CD4-positive, alpha-beta T cell (primary cell): ENCODE results near the gene CYTH3. TPM values are rescaled to one million over a fixed set of nuclear protein-coding genes. Genes with fewer than 3 reads are reported as not detected.

Experiments used
- ATAC-seq: fragments of 200-7000 bp; cut with Tn5 transposase; one replicate; pipeline ENCODE4 v1.10.0; 2022; ENCODE audit warnings: mild to moderate bottlenecking; ENCODE audit not compliant: poor library complexity
- CTCF ChIA-PET: fragments of 350-600 bp; sonication (Branson Sonifier 250); formaldehyde crosslinking; loops from one replicate; lab custom pipeline; 2021; ENCODE audit warnings: antibody characterized with exemption, inconsistent platforms; lab: Charles Lee
- POLR2A ChIA-PET: fragments of 350-600 bp; sonication (Branson Sonifier 250); formaldehyde crosslinking; loops from one replicate; lab custom pipeline; 2021; ENCODE audit warnings: antibody characterized with exemption, inconsistent platforms; lab: Charles Lee
- DNase-seq, 14 experiments: peaks; one replicate each; pipeline ENCODE4 v3.0.0-alpha.2; 2013 to 2020; ENCODE audit warnings: mixed read lengths in 2 of 14
- H3K27ac ChIP-seq, 2 donors: one replicate each; pipeline versions ENCODE4 v1.5.1 to v1.7.0; 2013; ENCODE audit warnings: low read length in 2 of 2, low read depth in 1 of 2, mild to moderate bottlenecking in 1 of 2
- H3K27me3 ChIP-seq, 2 experiments: 1 replicate in 1 of 2; 2 replicates in 1 of 2; pipeline versions ENCODE4 v1.6.1 to v1.7.0; 2013; ENCODE audit warnings: low read length in 2 of 2, control low read depth in 1 of 2, mild to moderate bottlenecking in 1 of 2, moderate library complexity in 1 of 2; ENCODE audit not compliant: insufficient read depth in 2 of 2, control insufficient read depth in 1 of 2
- H3K36me3 ChIP-seq: one replicate; pipeline ENCODE4 v1.6.1; 2013; ENCODE audit warnings: low read length, control low read depth; ENCODE audit not compliant: insufficient read depth
- H3K4me1 ChIP-seq: one replicate; pipeline ENCODE4 v1.6.1; 2013; ENCODE audit warnings: low read length, control low read depth; ENCODE audit not compliant: insufficient read depth
- H3K4me3 ChIP-seq: one replicate; pipeline ENCODE4 v1.5.1; 2013; ENCODE audit warnings: mild to moderate bottlenecking, low read length, moderate library complexity
- H3K9me3 ChIP-seq, 2 experiments: 1 replicate in 1 of 2; 2 replicates in 1 of 2; pipeline versions ENCODE4 v1.6.1 to v1.7.0; 2013; ENCODE audit warnings: low read length in 2 of 2, mild to moderate bottlenecking in 2 of 2, control low read depth in 1 of 2, moderate library complexity in 1 of 2; ENCODE audit not compliant: control insufficient read depth in 1 of 2, insufficient read depth in 1 of 2
- H3K27ac Mint-ChIP-seq: one replicate; pipeline ENCODE4 v1.8.0; 2020; ENCODE audit warnings: mixed read lengths
- H3K27me3 Mint-ChIP-seq: one replicate; pipeline ENCODE4 v1.8.0; 2021; ENCODE audit warnings: mixed read lengths
- H3K36me3 Mint-ChIP-seq: one replicate; pipeline ENCODE4 v1.8.0; 2021; ENCODE audit warnings: low read depth, mixed read lengths
- H3K4me1 Mint-ChIP-seq: one replicate; pipeline ENCODE4 v1.8.0; 2021; ENCODE audit warnings: low read depth, mixed read lengths
- H3K4me3 Mint-ChIP-seq: one replicate; pipeline ENCODE4 v1.8.0; 2020; ENCODE audit warnings: mild to moderate bottlenecking, mixed read lengths
- H3K9me3 Mint-ChIP-seq: one replicate; pipeline ENCODE4 v1.8.0; 2020; ENCODE audit warnings: mixed read lengths
- CTCF ChIP-seq: fragments of 200-600 bp; IDR thresholded peaks from one replicate; pipeline ENCODE4 v1.8.0; 2022; ENCODE audit warnings: antibody characterized with exemption, mild to moderate bottlenecking
- intact Hi-C, 2 experiments: fragments of 100-400 bp; cut with DNase I in 1 of 2; cut with micrococcal nuclease in 1 of 2; formaldehyde crosslinking; loops; one replicate each; pipeline versions ENCODE4 v1.15.1 to v1.9.0; 2023 to 2025; cut with DNase I, micrococcal nuclease
- total RNA-seq, 174 experiments: library from RNA in 2 of 174; stranded (reverse) in 2 of 174; gene quantifications; one replicate each; pipeline ENCODE4 v1.2.3 and lab custom pipeline; 2021 to 2026

The CYTH3 gene
- total RNA-seq, 2 experiments from 2014 or later, result 7.6 to 9.1 TPM

GRCh38 chr7:6136475-6136874 lies 135.9 kb downstream of the CYTH3 start:
- Histone ChIP-seq H3K9me3 (no peaks in the 10 kb centered on the region), H3K4me3 (no peak overlapping the region), H3K27me3 (no peaks in the 10 kb centered on the region), H3K36me3 (peaks cover 27% of the 10 kb centered on the region), H3K4me1 (no peaks in the 10 kb centered on the region), H3K27ac (no peak overlapping the region)
- H3K36me3 Mint-ChIP-seq, result peaks cover 70% of the 10 kb centered on the region
- ChIA-PET CTCF (interaction anchor here (0.7 kb wide), 1 partner anchor 432 kb away, joined by 3 read pairs; no protein-coding TSS in a partner anchor), POLR2A (no interaction called here)
- ATAC-seq (no peak), DNase-seq (no peak)
- H3K27ac Mint-ChIP-seq, result no peak overlapping the region
- TF ChIP-seq CTCF, result no peak
- no peak overlapping the region for H3K4me3 Mint-ChIP-seq
- H3K4me1 Mint-ChIP-seq, result no peaks in the 10 kb centered on the region
- no peaks in the 10 kb centered on the region for H3K27me3 Mint-ChIP-seq
- no peaks in the 10 kb centered on the region for H3K9me3 Mint-ChIP-seq
- intact Hi-C loops, result no loop called here

GRCh38 chr7:6133249-6133648 lies 139.2 kb downstream of the CYTH3 start:
- intact Hi-C loops, result no loop called here
- Mint-ChIP-seq H3K9me3 (no peaks in the 10 kb centered on the region), H3K27me3 (no peaks in the 10 kb centered on the region), H3K4me1 (no peaks in the 10 kb centered on the region), H3K27ac (no peak overlapping the region), H3K36me3 (peaks cover 70% of the 10 kb centered on the region), H3K4me3 (no peak overlapping the region)
- POLR2A ChIA-PET, result no interaction called here
- no peak for TF ChIP-seq CTCF
- peaks cover 36% of the 10 kb centered on the region for H3K36me3 ChIP-seq
- CTCF ChIA-PET, result no interaction called here
- H3K27me3 ChIP-seq, result no peaks in the 10 kb centered on the region
- no peaks in the 10 kb centered on the region for H3K9me3 ChIP-seq
- H3K4me3 ChIP-seq, result no peak overlapping the region
- ATAC-seq (no peak), DNase-seq (no peak)
- H3K4me1 ChIP-seq, result no peaks in the 10 kb centered on the region
- no peak overlapping the region for H3K27ac ChIP-seq

GRCh38 chr7:6130007-6130587 lies 142.3 kb downstream of the CYTH3 start:
- TF ChIP-seq CTCF, result no peak
- Mint-ChIP-seq H3K36me3 (peaks cover 84% of the 10 kb centered on the region), H3K4me3 (no peak overlapping the region), H3K27ac (no peak overlapping the region), H3K9me3 (no peaks in the 10 kb centered on the region), H3K4me1 (peaks cover 7% of the 10 kb centered on the region), H3K27me3 (no peaks in the 10 kb centered on the region)
- CTCF ChIA-PET, result no interaction called here
- H3K4me3 ChIP-seq, result no peak overlapping the region
- intact Hi-C loops, result no loop called here
- DNase-seq, result no peak
- H3K27me3 ChIP-seq, result no peaks in the 10 kb centered on the region
- H3K9me3 ChIP-seq, result no peaks in the 10 kb centered on the region
- no peak for ATAC-seq
- POLR2A ChIA-PET, result no interaction called here
- no peak overlapping the region for H3K27ac ChIP-seq
- H3K36me3 ChIP-seq, result peaks cover 42% of the 10 kb centered on the region
- H3K4me1 ChIP-seq, result no peaks in the 10 kb centered on the region
